Neural crest cell (in vitro differentiated cells): ENCODE results near the gene PRDX5. TPM values are rescaled to one million over a fixed set of nuclear protein-coding genes. Genes with fewer than 3 reads are reported as not detected.

Experiments
- DNase-seq: peaks from one replicate; pipeline ENCODE4 v3.0.0; 2021; ENCODE audit warnings: low read depth, mixed read lengths, low spot score
- H3K27ac Mint-ChIP-seq: one replicate; pipeline ENCODE4 v1.8.0; 2021; ENCODE audit warnings: mild to moderate bottlenecking, mixed read lengths; ENCODE audit not compliant: unreplicated experiment
- H3K27me3 Mint-ChIP-seq: 2 replicates; pipeline ENCODE4 v1.8.0; 2021; ENCODE audit warnings: low read depth, mild to moderate bottlenecking, mixed read lengths
- H3K36me3 Mint-ChIP-seq: 2 replicates; pipeline ENCODE4 v1.8.0; 2021; ENCODE audit warnings: low read depth, mild to moderate bottlenecking, mixed read lengths
- H3K4me1 Mint-ChIP-seq: 2 replicates; pipeline ENCODE4 v1.8.0; 2021; ENCODE audit warnings: mixed read lengths
- H3K4me3 Mint-ChIP-seq: one replicate; pipeline ENCODE4 v1.8.0; 2021; ENCODE audit warnings: mild to moderate bottlenecking, mixed read lengths
- H3K9me3 Mint-ChIP-seq: 2 replicates; pipeline ENCODE4 v1.8.0; 2021; ENCODE audit warnings: mixed read lengths
- total RNA-seq: library from RNA; stranded (reverse); gene quantifications from 2 replicates; pipeline ENCODE4 v1.2.1, GENCODE V29; 2021
- TF ChIP-seq, protein P1 (sequence below): fragments of 200-600 bp; sonication (generic); conservative IDR thresholded peaks from 2 replicates; pipeline ENCODE4 v1.5.0; 2021; ENCODE audit warnings: antibody characterized with exemption, mild to moderate bottlenecking

Gene PRDX5
- total RNA-seq, 1 donor from 2014 or later, result 148 TPM

DNA sequence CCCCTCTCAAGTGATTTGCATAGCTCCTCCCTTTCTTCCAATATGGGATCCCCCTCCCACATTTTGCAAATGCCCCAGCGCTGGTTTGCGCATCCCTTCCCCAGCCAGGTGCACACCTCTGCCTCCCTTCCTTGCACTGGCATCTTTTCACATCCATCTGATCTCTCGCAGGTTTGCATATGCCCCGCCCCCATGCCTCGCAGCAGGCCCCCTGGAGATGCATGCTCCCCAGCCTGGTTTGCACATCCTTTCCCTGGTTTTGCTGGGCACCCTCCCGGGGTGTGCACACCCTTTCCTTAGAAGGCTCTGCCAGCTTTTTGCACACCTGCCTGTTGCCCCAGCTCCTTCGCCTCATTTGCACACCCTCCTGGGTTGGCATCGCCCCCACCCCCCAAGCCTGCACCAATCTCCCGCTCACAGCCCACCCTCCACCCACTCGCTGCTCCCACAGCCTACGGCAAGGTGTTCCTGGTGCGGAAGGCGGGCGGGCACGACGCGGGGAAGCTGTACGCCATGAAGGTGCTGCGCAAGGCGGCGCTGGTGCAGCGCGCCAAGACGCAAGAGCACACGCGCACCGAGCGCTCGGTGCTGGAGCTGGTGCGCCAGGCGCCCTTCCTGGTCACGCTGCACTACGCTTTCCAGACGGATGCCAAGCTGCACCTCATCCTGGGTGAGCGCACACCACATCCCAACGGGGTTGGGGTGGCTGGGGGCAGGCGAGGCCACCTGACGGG is 42.0 kb downstream of the PRDX5 start:
- no peaks in the 10 kb centered on the region for H3K36me3 Mint-ChIP-seq
- H3K9me3 Mint-ChIP-seq, result no peaks in the 10 kb centered on the region
- no peaks in the 10 kb centered on the region for H3K27me3 Mint-ChIP-seq
- H3K4me1 Mint-ChIP-seq, result peaks cover 15% of the 10 kb centered on the region
- no peak for DNase-seq
- TF ChIP-seq, protein P1, sequence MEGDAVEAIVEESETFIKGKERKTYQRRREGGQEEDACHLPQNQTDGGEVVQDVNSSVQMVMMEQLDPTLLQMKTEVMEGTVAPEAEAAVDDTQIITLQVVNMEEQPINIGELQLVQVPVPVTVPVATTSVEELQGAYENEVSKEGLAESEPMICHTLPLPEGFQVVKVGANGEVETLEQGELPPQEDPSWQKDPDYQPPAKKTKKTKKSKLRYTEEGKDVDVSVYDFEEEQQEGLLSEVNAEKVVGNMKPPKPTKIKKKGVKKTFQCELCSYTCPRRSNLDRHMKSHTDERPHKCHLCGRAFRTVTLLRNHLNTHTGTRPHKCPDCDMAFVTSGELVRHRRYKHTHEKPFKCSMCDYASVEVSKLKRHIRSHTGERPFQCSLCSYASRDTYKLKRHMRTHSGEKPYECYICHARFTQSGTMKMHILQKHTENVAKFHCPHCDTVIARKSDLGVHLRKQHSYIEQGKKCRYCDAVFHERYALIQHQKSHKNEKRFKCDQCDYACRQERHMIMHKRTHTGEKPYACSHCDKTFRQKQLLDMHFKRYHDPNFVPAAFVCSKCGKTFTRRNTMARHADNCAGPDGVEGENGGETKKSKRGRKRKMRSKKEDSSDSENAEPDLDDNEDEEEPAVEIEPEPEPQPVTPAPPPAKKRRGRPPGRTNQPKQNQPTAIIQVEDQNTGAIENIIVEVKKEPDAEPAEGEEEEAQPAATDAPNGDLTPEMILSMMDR, result no peak
- H3K4me3 Mint-ChIP-seq, result peak overlapping the region; percentile 86
- H3K27ac Mint-ChIP-seq, result no peak overlapping the region

DNA sequence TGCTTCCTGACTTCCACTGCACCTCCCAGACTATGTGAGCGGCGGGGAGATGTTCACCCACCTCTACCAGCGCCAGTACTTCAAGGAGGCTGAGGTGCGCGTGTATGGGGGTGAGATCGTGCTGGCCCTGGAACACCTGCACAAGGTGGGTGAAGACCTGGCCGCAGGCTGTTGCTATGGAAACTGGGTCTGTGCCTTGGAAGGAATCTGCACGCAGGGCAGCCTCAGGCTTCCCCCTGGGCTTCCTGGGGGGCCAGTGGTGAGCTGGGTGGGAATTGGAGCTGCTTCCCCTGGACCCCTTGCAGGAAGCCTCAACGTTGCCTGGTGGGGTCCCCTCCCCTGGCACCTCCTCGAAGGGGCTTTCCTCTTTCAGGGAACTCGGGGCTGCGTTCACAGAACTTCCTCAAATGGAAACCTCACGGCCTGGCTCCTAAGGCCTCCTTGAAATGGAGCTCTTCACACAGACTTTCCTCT is 42.6 kb downstream of the PRDX5 start:
- Mint-ChIP-seq H3K9me3 (no peaks in the 10 kb centered on the region), H3K27ac (no peak overlapping the region), H3K36me3 (no peaks in the 10 kb centered on the region), H3K27me3 (no peaks in the 10 kb centered on the region), H3K4me3 (peak overlapping the region; percentile 45), H3K4me1 (peaks cover 13% of the 10 kb centered on the region)
- no peak for DNase-seq
- TF ChIP-seq, protein P1, result no peak

DNA sequence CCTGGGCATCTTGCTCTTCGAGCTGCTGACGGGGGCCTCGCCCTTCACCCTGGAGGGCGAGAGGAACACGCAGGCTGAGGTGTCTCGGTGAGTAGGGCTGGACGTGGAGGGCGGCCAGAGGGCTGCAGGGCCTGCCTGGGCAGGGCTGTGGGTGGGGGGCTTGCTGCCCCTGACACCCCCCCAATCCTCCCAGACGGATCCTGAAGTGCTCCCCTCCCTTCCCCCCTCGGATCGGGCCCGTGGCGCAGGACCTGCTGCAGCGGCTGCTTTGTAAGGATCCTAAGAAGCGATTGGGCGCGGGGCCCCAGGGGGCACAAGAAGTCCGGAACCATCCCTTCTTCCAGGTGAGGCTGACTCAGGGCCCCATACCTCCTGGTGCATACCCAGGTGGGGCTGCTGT is 43.7 kb downstream of the PRDX5 start:
- H3K9me3 Mint-ChIP-seq, result no peaks in the 10 kb centered on the region
- H3K4me1 Mint-ChIP-seq, result peaks cover 9% of the 10 kb centered on the region
- no peak for DNase-seq
- H3K4me3 Mint-ChIP-seq, result peak overlapping the region; percentile 66
- TF ChIP-seq, protein P1, result no peak
- H3K36me3 Mint-ChIP-seq, result peaks cover 4% of the 10 kb centered on the region
- no peak overlapping the region for H3K27ac Mint-ChIP-seq
- H3K27me3 Mint-ChIP-seq, result no peaks in the 10 kb centered on the region

DNA sequence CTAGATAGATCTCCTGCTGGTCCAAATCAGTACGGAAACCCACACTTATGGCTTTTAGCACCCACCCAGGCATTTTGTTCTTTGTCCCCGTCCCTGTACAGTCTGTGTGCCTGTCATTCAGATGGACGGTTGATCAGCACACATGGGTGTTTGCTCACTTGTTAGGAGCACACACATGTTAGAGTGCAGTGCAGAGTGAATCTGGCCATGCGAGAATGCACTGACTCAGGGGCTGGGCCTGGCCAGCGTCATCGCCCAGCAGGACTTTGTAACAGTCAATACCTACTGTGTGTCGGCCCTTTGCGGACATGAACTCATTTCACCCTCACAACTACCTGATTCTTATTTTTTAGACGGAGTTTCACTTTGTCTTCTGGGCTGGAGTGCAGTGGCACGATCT is 44.4 kb downstream of the PRDX5 start:
- TF ChIP-seq, protein P1, result no peak
- peaks cover 6% of the 10 kb centered on the region for H3K36me3 Mint-ChIP-seq
- peak overlapping the region; percentile 66 for H3K4me3 Mint-ChIP-seq
- no peak overlapping the region for H3K27ac Mint-ChIP-seq
- H3K4me1 Mint-ChIP-seq, result peaks cover 10% of the 10 kb centered on the region
- no peaks in the 10 kb centered on the region for H3K27me3 Mint-ChIP-seq
- H3K9me3 Mint-ChIP-seq, result no peaks in the 10 kb centered on the region
- no peak for DNase-seq

DNA sequence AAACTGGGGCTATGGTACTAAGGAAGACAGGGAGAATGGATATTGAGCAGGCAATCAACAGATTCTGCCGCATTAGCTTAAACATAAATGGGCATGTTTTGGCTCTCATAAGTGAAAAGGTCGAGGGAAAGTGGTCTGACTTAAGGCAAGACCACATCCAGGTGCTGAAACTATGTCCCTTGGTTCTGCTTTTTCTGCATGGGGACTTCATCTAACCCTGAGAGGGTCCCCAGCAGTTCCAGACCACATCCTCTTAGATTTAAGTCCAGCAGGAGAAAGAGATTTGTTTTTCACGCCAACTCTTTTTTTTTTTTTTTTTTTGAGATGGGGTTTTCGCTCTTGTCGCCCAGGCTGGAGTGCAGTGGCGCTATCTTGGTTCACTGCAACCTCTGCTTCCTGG is 46.5 kb downstream of the PRDX5 start:
- no peaks in the 10 kb centered on the region for H3K9me3 Mint-ChIP-seq
- TF ChIP-seq, protein P1, result no peak
- no peak overlapping the region for H3K27ac Mint-ChIP-seq
- H3K4me3 Mint-ChIP-seq, result no peak overlapping the region
- peaks cover 10% of the 10 kb centered on the region for H3K36me3 Mint-ChIP-seq
- DNase-seq, result no peak
- peaks cover 9% of the 10 kb centered on the region for H3K4me1 Mint-ChIP-seq
- H3K27me3 Mint-ChIP-seq, result no peaks in the 10 kb centered on the region
